C1 segment of cervical spinal cord (tissue), 14 donors: ENCODE results near the gene TANC1.

Experiments
- DNase-seq, 14 donors: peaks; one replicate each; lab custom pipeline; 2025; lab: John Stamatoyannopoulos, UW

Gene TANC1

GRCh38 chr2:159116922-159117321 lies 148.5 kb downstream of the TANC1 start:
- no peak for DNase-seq

GRCh38 chr2:159117658-159118057 lies 149.2 kb downstream of the TANC1 start:
- no peak for DNase-seq

- DNase-seq: peak; percentile 10 to 86 (median 76)
These were observed 149.8 kb downstream of the TANC1 start for GRCh38 chr2:159118115-159118858.

GRCh38 chr2:159118859-159119500 lies 150.5 kb downstream of the TANC1 start:
- no peak for DNase-seq

GRCh38 chr2:159119652-159120257 lies 151.3 kb downstream of the TANC1 start:
- no peak for DNase-seq

- no peak for DNase-seq
These were observed 155.3 kb downstream of the TANC1 start for GRCh38 chr2:159123786-159124185.

GRCh38 chr2:159124441-159124911 lies 156.0 kb downstream of the TANC1 start:
- peak in 1 of 14 donors; percentile 13 for DNase-seq

GRCh38 chr2:159124931-159125467 lies 156.6 kb downstream of the TANC1 start:
- no peak for DNase-seq

- DNase-seq: no peak
These were observed 157.4 kb downstream of the TANC1 start for GRCh38 chr2:159125858-159126257.

- DNase-seq: no peak
These were observed 158.1 kb downstream of the TANC1 start for GRCh38 chr2:159126432-159127022.

- no peak for DNase-seq
These were observed 159.8 kb downstream of the TANC1 start for GRCh38 chr2:159128191-159128590.

GRCh38 chr2:159129269-159129668 lies 160.8 kb downstream of the TANC1 start:
- DNase-seq: no peak

GRCh38 chr2:159129824-159130223 lies 161.4 kb downstream of the TANC1 start:
- peak in 4 of 14 donors; percentile 6 to 56 (median 30) for DNase-seq

GRCh38 chr2:159130302-159130701 lies 161.9 kb downstream of the TANC1 start:
- no peak for DNase-seq

GRCh38 chr2:159131267-159131913 lies 162.9 kb downstream of the TANC1 start:
- no peak for DNase-seq

- no peak for DNase-seq
These were observed 163.5 kb downstream of the TANC1 start for GRCh38 chr2:159131914-159132281.

GRCh38 chr2:159133797-159134196 lies 165.4 kb downstream of the TANC1 start:
- DNase-seq: no peak

GRCh38 chr2:159134979-159135378 lies 166.5 kb downstream of the TANC1 start:
- DNase-seq: no peak

- no peak for DNase-seq
These were observed 168.0 kb downstream of the TANC1 start for GRCh38 chr2:159136391-159136790.

- no peak for DNase-seq
These were observed 169.2 kb downstream of the TANC1 start for GRCh38 chr2:159137511-159138241.
